ENCODE measurements around the gene CAMTA1. TPM values are rescaled to one million over a fixed set of nuclear protein-coding genes. Genes with fewer than 3 reads are reported as not detected.

The CAMTA1 gene
- total RNA-seq, 1 donor from 2014 or later, result 77.6 TPM

- no peaks in the 10 kb centered on the region for H3K36me3 ChIP-seq (ENCODE audit: insufficient read depth, low read length)
- peaks cover 27% of the 10 kb centered on the region for H3K4me1 ChIP-seq (ENCODE audit: insufficient read depth, low read length)
- Mint-ChIP-seq H3K27me3 (ENCODE audit: low read depth, unreplicated experiment) (peaks cover 2% of the 10 kb centered on the region), H3K4me1 (ENCODE audit: low read depth, unreplicated experiment) (peaks cover 5% of the 10 kb centered on the region), H3K9me3 (ENCODE audit: unreplicated experiment) (peaks cover 2% of the 10 kb centered on the region), H3K27ac (ENCODE audit: unreplicated experiment) (no peak overlapping the region), H3K36me3 (ENCODE audit: low read depth, unreplicated experiment) (no peaks in the 10 kb centered on the region), H3K4me3 (ENCODE audit: unreplicated experiment) (no peak overlapping the region)
- no peak overlapping the region for H3K4me3 ChIP-seq (ENCODE audit: insufficient read depth, low read depth, low read length)
- no peak overlapping the region for H3K27ac ChIP-seq (ENCODE audit: low read depth, low read length)
- no peak overlapping the region for H3K9ac ChIP-seq (ENCODE audit: low read length)
- DNase-seq (ENCODE audit: low read depth) (peak; percentile 29), FAIRE-seq (no peak)
- peak overlapping the region; percentile 21 for H3K4me2 ChIP-seq (ENCODE audit: low read length)
- TF ChIP-seq, protein P1, sequence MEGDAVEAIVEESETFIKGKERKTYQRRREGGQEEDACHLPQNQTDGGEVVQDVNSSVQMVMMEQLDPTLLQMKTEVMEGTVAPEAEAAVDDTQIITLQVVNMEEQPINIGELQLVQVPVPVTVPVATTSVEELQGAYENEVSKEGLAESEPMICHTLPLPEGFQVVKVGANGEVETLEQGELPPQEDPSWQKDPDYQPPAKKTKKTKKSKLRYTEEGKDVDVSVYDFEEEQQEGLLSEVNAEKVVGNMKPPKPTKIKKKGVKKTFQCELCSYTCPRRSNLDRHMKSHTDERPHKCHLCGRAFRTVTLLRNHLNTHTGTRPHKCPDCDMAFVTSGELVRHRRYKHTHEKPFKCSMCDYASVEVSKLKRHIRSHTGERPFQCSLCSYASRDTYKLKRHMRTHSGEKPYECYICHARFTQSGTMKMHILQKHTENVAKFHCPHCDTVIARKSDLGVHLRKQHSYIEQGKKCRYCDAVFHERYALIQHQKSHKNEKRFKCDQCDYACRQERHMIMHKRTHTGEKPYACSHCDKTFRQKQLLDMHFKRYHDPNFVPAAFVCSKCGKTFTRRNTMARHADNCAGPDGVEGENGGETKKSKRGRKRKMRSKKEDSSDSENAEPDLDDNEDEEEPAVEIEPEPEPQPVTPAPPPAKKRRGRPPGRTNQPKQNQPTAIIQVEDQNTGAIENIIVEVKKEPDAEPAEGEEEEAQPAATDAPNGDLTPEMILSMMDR (IDR thresholded peaks at IDR 0.05; ENCODE audit: insufficient read depth, low read depth, low read length), result no peak
- no peak for TF ChIP-seq EZH2 (IDR thresholded peaks at IDR 0.05; ENCODE audit: insufficient read depth, low read length)
- H3K27me3 ChIP-seq (ENCODE audit: insufficient read depth, low read length), result no peaks in the 10 kb centered on the region
- no peaks in the 10 kb centered on the region for H4K20me1 ChIP-seq (ENCODE audit: insufficient read depth, low read length)
- H2AFZ ChIP-seq (ENCODE audit: low read depth, low read length), result no peak overlapping the region
- H3K9me3 ChIP-seq (ENCODE audit: insufficient read depth, low read depth, low read length), result no peaks in the 10 kb centered on the region
- no peaks in the 10 kb centered on the region for H3K79me2 ChIP-seq (ENCODE audit: insufficient read depth, low read length)
These were observed 464.9 kb downstream of the CAMTA1 start for GRCh38 chr1:7250176-7250575.

GRCh38 chr1:7250597-7251453 is 465.6 kb downstream of the CAMTA1 start:
- no peak overlapping the region for H3K4me3 ChIP-seq (ENCODE audit: insufficient read depth, low read depth, low read length)
- TF ChIP-seq, protein P1 (IDR thresholded peaks at IDR 0.05; ENCODE audit: insufficient read depth, low read depth, low read length), result no peak
- TF ChIP-seq EZH2 (IDR thresholded peaks at IDR 0.05; ENCODE audit: insufficient read depth, low read length), result no peak
- FAIRE-seq (no peak), DNase-seq (ENCODE audit: low read depth) (no peak)
- peaks cover 2% of the 10 kb centered on the region for H3K27me3 Mint-ChIP-seq (ENCODE audit: low read depth, unreplicated experiment)
- no peak overlapping the region for H3K27ac ChIP-seq (ENCODE audit: low read depth, low read length)
- H3K9ac ChIP-seq (ENCODE audit: low read length), result no peak overlapping the region
- H3K36me3 ChIP-seq (ENCODE audit: insufficient read depth, low read length), result no peaks in the 10 kb centered on the region
- no peaks in the 10 kb centered on the region for H3K9me3 ChIP-seq (ENCODE audit: insufficient read depth, low read depth, low read length)
- H3K4me1 ChIP-seq (ENCODE audit: insufficient read depth, low read length), result peaks cover 27% of the 10 kb centered on the region
- H4K20me1 ChIP-seq (ENCODE audit: insufficient read depth, low read length), result no peaks in the 10 kb centered on the region
- no peaks in the 10 kb centered on the region for H3K36me3 Mint-ChIP-seq (ENCODE audit: low read depth, unreplicated experiment)
- no peak overlapping the region for H3K4me2 ChIP-seq (ENCODE audit: low read length)
- H3K27me3 ChIP-seq (ENCODE audit: insufficient read depth, low read length), result no peaks in the 10 kb centered on the region
- no peak overlapping the region for H2AFZ ChIP-seq (ENCODE audit: low read depth, low read length)
- peaks cover 2% of the 10 kb centered on the region for H3K9me3 Mint-ChIP-seq (ENCODE audit: unreplicated experiment)
- H3K4me1 Mint-ChIP-seq (ENCODE audit: low read depth, unreplicated experiment), result peaks cover 11% of the 10 kb centered on the region
- no peak overlapping the region for H3K4me3 Mint-ChIP-seq (ENCODE audit: unreplicated experiment)
- H3K27ac Mint-ChIP-seq (ENCODE audit: unreplicated experiment), result no peak overlapping the region
- no peaks in the 10 kb centered on the region for H3K79me2 ChIP-seq (ENCODE audit: insufficient read depth, low read length)

GRCh38 chr1:7251454-7251800 is 466.2 kb downstream of the CAMTA1 start:
- Mint-ChIP-seq H3K27me3 (ENCODE audit: low read depth, unreplicated experiment) (peaks cover 2% of the 10 kb centered on the region), H3K9me3 (ENCODE audit: unreplicated experiment) (peaks cover 2% of the 10 kb centered on the region), H3K27ac (ENCODE audit: unreplicated experiment) (no peak overlapping the region), H3K4me1 (ENCODE audit: low read depth, unreplicated experiment) (peaks cover 11% of the 10 kb centered on the region), H3K36me3 (ENCODE audit: low read depth, unreplicated experiment) (no peaks in the 10 kb centered on the region), H3K4me3 (ENCODE audit: unreplicated experiment) (no peak overlapping the region)
- no peak for TF ChIP-seq EZH2 (IDR thresholded peaks at IDR 0.05; ENCODE audit: insufficient read depth, low read length)
- TF ChIP-seq, protein P1 (IDR thresholded peaks at IDR 0.05; ENCODE audit: insufficient read depth, low read depth, low read length), result no peak
- FAIRE-seq (no peak), DNase-seq (ENCODE audit: low read depth) (no peak)
- H2AFZ ChIP-seq (ENCODE audit: low read depth, low read length), result no peak overlapping the region
- H3K4me2 ChIP-seq (ENCODE audit: low read length), result no peak overlapping the region
- H3K36me3 ChIP-seq (ENCODE audit: insufficient read depth, low read length), result no peaks in the 10 kb centered on the region
- H4K20me1 ChIP-seq (ENCODE audit: insufficient read depth, low read length), result no peaks in the 10 kb centered on the region
- no peak overlapping the region for H3K27ac ChIP-seq (ENCODE audit: low read depth, low read length)
- no peaks in the 10 kb centered on the region for H3K27me3 ChIP-seq (ENCODE audit: insufficient read depth, low read length)
- peaks cover 27% of the 10 kb centered on the region for H3K4me1 ChIP-seq (ENCODE audit: insufficient read depth, low read length)
- H3K9ac ChIP-seq (ENCODE audit: low read length), result no peak overlapping the region
- no peaks in the 10 kb centered on the region for H3K9me3 ChIP-seq (ENCODE audit: insufficient read depth, low read depth, low read length)
- no peaks in the 10 kb centered on the region for H3K79me2 ChIP-seq (ENCODE audit: insufficient read depth, low read length)
- no peak overlapping the region for H3K4me3 ChIP-seq (ENCODE audit: insufficient read depth, low read depth, low read length)

Data from astrocyte (in vitro differentiated cells and primary cell).